Fibroblast of pulmonary artery (primary cell): Measurements from ENCODE around the gene DMXL2.

ENCODE experiments used
- DNase-seq: peaks from one replicate; pipeline ENCODE4 v3.0.0-alpha.2; 2010; ENCODE audit warnings: low read depth
- H3K4me3 ChIP-seq: replicated peaks from 2 replicates; pipeline ENCODE4 v1.5.1; 2011; ENCODE audit warnings: low read depth, mild to moderate bottlenecking, control low read depth, low read length, moderate library complexity
- CTCF ChIP-seq: IDR thresholded peaks from 2 replicates; pipeline ENCODE4 v1.5.1; 2011; ENCODE audit warnings: mild to moderate bottlenecking, control low read depth, low read length, inconsistent platforms; ENCODE audit errors: missing control alignments

Gene DMXL2

DNA sequence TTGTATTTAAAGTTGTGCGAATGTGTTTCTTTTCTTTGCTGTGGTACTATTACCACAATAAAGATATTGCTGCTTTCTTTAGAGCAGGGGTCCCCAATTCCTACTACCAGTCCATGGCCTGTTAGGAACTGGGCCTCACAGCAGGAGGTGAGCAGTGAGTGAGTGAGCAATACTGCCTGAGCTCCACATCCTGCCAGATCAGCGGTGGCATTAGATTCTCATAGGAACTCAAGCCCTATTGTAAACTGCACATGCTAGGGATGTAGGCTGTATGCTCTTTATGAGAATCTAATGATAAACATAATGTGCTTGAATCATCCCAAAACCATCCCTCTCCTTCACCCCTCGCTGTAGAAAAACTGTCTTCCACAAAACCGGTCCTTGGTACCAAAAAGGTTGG, 41.6 kb downstream of the DMXL2 start:
- no peak overlapping the region for H3K4me3 ChIP-seq
- no peak for TF ChIP-seq CTCF
- DNase-seq = no peak

DNA sequence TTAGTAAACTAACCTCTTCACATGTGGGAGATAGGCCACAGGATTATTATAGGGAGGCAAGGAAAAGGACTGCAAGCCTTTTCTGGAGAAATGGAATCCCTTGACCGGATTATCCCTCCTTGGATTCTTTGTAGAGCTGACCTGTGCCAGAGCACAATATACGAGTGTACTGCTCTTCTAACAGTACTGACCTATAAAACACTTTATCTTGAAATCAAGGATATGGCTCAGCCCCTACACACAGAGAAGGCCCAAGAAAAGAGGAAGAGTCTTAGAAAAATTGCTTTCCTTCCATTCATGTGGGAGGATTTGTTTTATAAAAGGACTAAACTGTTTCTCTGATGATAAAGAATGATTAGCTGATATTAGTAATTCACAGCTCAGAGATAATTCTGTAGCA, 42.2 kb downstream of the DMXL2 start:
- no peak overlapping the region for H3K4me3 ChIP-seq
- no peak for TF ChIP-seq CTCF
- DNase-seq = no peak

- H3K4me3 ChIP-seq = no peak overlapping the region
- no peak for TF ChIP-seq CTCF
- peak; percentile 37 for DNase-seq
These were observed 43.6 kb downstream of the DMXL2 start for GRCh38 chr15:51579012-51579411.

DNA sequence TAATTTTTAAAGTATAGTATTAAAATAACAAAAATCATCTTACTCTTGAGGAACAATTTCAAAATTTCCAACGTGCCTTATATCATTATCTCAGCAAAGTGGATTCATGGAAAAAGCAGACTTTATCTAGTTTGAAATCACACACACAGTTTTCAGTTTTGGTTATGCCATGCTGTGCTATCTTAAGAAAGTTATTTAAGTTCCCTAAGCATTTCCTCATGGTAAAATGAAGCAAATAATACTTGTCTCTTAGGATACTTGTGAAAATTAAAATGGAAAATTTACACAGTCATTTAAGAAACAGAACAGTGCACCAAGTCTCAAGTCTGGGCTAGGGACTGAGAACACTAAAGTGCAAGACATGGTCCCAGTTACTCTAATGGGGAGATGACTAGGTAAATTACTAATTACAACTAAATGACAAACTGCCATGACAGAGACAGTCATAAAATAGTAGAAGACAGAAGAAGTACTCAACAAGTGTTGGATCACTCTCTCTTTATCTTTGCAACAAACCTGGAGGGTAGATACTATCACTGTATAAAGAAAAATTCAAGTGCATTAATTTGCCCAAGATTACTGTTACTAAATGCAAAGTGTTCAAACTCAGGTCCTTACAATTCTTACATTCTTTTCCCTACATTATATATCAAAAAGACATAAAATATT, 44.8 kb downstream of the DMXL2 start:
- DNase-seq = no peak
- TF ChIP-seq CTCF = no peak
- H3K4me3 ChIP-seq = no peak overlapping the region

GRCh38 chr15:51576911-51577500, 45.6 kb downstream of the DMXL2 start:
- peak; percentile 85 for DNase-seq
- H3K4me3 ChIP-seq = no peak overlapping the region
- no peak for TF ChIP-seq CTCF

DNA sequence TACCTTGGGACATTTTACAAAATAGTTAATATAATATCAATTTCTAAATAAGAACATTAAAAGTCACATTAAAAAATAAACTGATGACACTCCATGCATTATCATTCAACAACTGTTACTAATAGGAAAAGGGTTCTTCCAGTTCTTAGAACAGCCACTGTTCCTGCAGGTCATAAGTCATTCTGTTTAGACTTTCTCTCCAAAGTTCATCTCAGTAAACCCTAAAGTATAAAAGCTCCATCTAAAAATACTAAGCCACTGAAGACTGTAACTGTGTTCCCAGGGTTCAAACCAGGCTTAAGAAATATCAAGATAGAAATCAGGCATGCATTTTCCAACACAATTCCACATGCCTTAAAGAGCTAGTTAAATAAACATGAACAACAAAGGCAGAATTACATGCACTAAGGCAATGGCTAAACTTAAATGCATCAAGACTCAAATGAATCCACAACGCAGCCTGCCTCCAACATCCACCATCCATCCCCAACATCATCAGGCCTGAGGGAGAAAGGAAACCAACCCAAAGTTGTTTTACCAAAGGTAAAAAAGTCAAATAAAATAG, 46.2 kb downstream of the DMXL2 start:
- no peak for DNase-seq
- TF ChIP-seq CTCF = no peak
- no peak overlapping the region for H3K4me3 ChIP-seq
